HCT116 (cell line): ENCODE measurements around the gene STPG3. TPM values are rescaled to one million over a fixed set of nuclear protein-coding genes. Genes with fewer than 3 reads are reported as not detected.

Source experiments
- ATAC-seq: fragments of 200-7000 bp; cut with Tn5 transposase; 2 replicates; pipeline ENCODE4 v1.9.1; 2020; ENCODE audit warnings: mild to moderate bottlenecking, moderate library complexity
- Bru-seq: library from RNA; stranded (reverse); fragments of 400-500 nt; gene quantifications from one replicate; lab custom pipeline; 2021; lab: Mats Ljungman, UMichigan
- BruChase-seq, 2 experiments: library from RNA; stranded (reverse); fragments of 400-500 nt; gene quantifications; one replicate each; lab custom pipeline; 2021; lab: Mats Ljungman, UMichigan
- BruUV-seq: library from RNA; stranded (reverse); fragments of 400-500 nt; replicated peaks from 2 replicates; lab custom pipeline; 2021; lab: Mats Ljungman, UMichigan
- CTCF ChIA-PET: fragments of 300-600 bp; sonication (Branson Sonifier 250); formaldehyde crosslinking; loops from one replicate; lab custom pipeline; 2021; ENCODE audit warnings: antibody characterized with exemption; lab: Charles Lee
- POLR2A ChIA-PET: fragments of 300-600, 350-600 bp; sonication (Branson Sonifier 250); formaldehyde crosslinking; loops from one replicate; lab custom pipeline; 2021; ENCODE audit warnings: antibody characterized with exemption; lab: Charles Lee
- RAD21 ChIA-PET, 2 experiments: fragments of 300-600 bp; sonication (Branson Sonifier 250); formaldehyde crosslinking; loops; one replicate each; lab custom pipeline; 2023; ENCODE audit warnings: low total read pairs in 2 of 2; ENCODE audit not compliant: uncharacterized antibody in 2 of 2, unreplicated experiment in 2 of 2, low non-redundant PET in 1 of 2; lab: Charles Lee
- DNase-seq: peaks from one replicate; pipeline ENCODE4 v3.0.0-alpha.2; 2010; ENCODE audit warnings: low read depth, low spot score
- H2AFZ ChIP-seq: fragments of 200-600 bp; shearing (Covaris generic), sonication (generic); 2 replicates; pipeline ENCODE4 v1.6.1; 2017; ENCODE audit warnings: low read depth, mixed run types, mixed read lengths, antibody characterized with exemption, low read length; ENCODE audit not compliant: poor library complexity, severe bottlenecking
- H3K27ac ChIP-seq: 2 replicates; pipeline ENCODE4 v1.5.1; 2012; ENCODE audit warnings: low read depth, low read length
- H3K27me3 ChIP-seq: fragments of 200-600 bp; sonication (generic); 2 replicates; pipeline ENCODE4 v1.6.1; 2016; ENCODE audit warnings: mixed run types, low read length, mixed read lengths; ENCODE audit not compliant: insufficient read depth
- H3K36me3 ChIP-seq, 2 experiments: fragments of 200-500 bp in 1 of 2; fragments of 200-600 bp in 1 of 2; sonication (Bioruptor generic) in 1 of 2; sonication (generic) in 1 of 2; 2 replicates each; pipeline versions ENCODE4 v1.5.1 to v1.6.1; 2014 to 2016; ENCODE audit warnings: low read length in 2 of 2, inconsistent platforms in 1 of 2, mixed read lengths in 1 of 2, mixed run types in 1 of 2; ENCODE audit not compliant: insufficient read depth in 2 of 2, control insufficient read depth in 1 of 2
- H3K4me1 ChIP-seq, 2 experiments: fragments of 200-600 bp in 1 of 2; sonication (generic) in 1 of 2; 2 replicates each; pipeline versions ENCODE4 v1.5.1 to v1.6.1; 2012 to 2017; ENCODE audit warnings: low read length in 2 of 2, inconsistent platforms in 1 of 2, mild to moderate bottlenecking in 1 of 2, mixed read lengths in 1 of 2, mixed run types in 1 of 2, moderate library complexity in 1 of 2; ENCODE audit not compliant: insufficient read depth in 2 of 2, control insufficient read depth in 1 of 2
- H3K4me2 ChIP-seq: fragments of 200-600 bp; sonication (generic); 2 replicates; pipeline ENCODE4 v1.6.1; 2017; ENCODE audit warnings: mixed run types, low read length, mixed read lengths
- H3K4me3 ChIP-seq, 2 experiments: fragments of 200-600 bp in 1 of 2; sonication (generic) in 1 of 2; replicated peaks in 1 of 2; 2 replicates each; pipeline ENCODE4 v1.5.1; 2011 to 2016; ENCODE audit warnings: low read length in 2 of 2, control low read depth in 1 of 2, low read depth in 1 of 2, mild to moderate bottlenecking in 1 of 2, mixed read lengths in 1 of 2, mixed run types in 1 of 2
- H3K79me2 ChIP-seq: fragments of 200-600 bp; sonication (generic); 2 replicates; pipeline ENCODE4 v1.6.1; 2017; ENCODE audit warnings: mild to moderate bottlenecking, mixed run types, low read length, moderate library complexity, mixed read lengths; ENCODE audit not compliant: insufficient read depth
- H3K9ac ChIP-seq: fragments of 200-600 bp; sonication (generic); 2 replicates; pipeline ENCODE4 v1.6.1; 2016; ENCODE audit warnings: low read length, mixed read lengths
- H3K9me2 ChIP-seq: fragments of 200-600 bp; sonication (generic), shearing (Covaris generic); 2 replicates; pipeline ENCODE4 v1.6.1; 2017; ENCODE audit warnings: mixed run types, mild to moderate bottlenecking, moderate library complexity; ENCODE audit not compliant: insufficient read depth
- H3K9me3 ChIP-seq, 2 experiments: fragments of 200-500 bp in 1 of 2; fragments of 200-600 bp in 1 of 2; sonication (Bioruptor generic) in 1 of 2; sonication (generic) in 1 of 2; 2 replicates each; pipeline ENCODE4 v1.6.1; 2014 to 2017; ENCODE audit warnings: low read length in 2 of 2, mixed read lengths in 2 of 2, inconsistent platforms in 1 of 2, low read depth in 1 of 2, mild to moderate bottlenecking in 1 of 2, mixed run types in 1 of 2, moderate library complexity in 1 of 2; ENCODE audit not compliant: control insufficient read depth in 1 of 2, insufficient read depth in 1 of 2
- H4K20me1 ChIP-seq: fragments of 200-600 bp; sonication (generic), shearing (Covaris generic); 2 replicates; pipeline ENCODE4 v1.6.1; 2017; ENCODE audit warnings: mixed run types, mild to moderate bottlenecking, moderate library complexity; ENCODE audit not compliant: insufficient read depth
- CBX3 ChIP-seq: IDR thresholded peaks from 2 replicates; pipeline ENCODE4 v1.6.1; 2012; ENCODE audit warnings: low read depth
- CEBPB ChIP-seq: IDR thresholded peaks from 2 replicates; pipeline ENCODE4 v1.6.1; 2012; ENCODE audit warnings: low read depth
- EGR1 ChIP-seq: IDR thresholded peaks from 2 replicates; pipeline ENCODE4 v1.6.1; 2012; ENCODE audit warnings: low read depth
- EZH2 ChIP-seq: fragments of 200-600 bp; sonication (generic); IDR thresholded peaks from 2 replicates; pipeline ENCODE4 v1.6.1; 2017; ENCODE audit warnings: antibody characterized with exemption, mixed run types
- EZH2phosphoT487 ChIP-seq: fragments of 200-600 bp; IDR thresholded peaks from 2 replicates; pipeline ENCODE4 v1.6.1; 2018; ENCODE audit warnings: antibody characterized with exemption, borderline replicate concordance
- FOSL1 ChIP-seq: IDR thresholded peaks from 2 replicates; pipeline ENCODE4 v1.6.1; 2012; ENCODE audit warnings: low read depth
- JUND ChIP-seq: IDR thresholded peaks from 2 replicates; pipeline ENCODE4 v1.6.1; 2012
- POLR2A ChIP-seq: IDR thresholded peaks from 2 replicates; pipeline ENCODE4 v1.7.0; 2011; ENCODE audit warnings: borderline replicate concordance; ENCODE audit not compliant: insufficient read depth, insufficient read length; ENCODE audit errors: extremely low read depth
- POLR2AphosphoS5 ChIP-seq: IDR thresholded peaks from 2 replicates; pipeline ENCODE4 v1.6.1; 2011; ENCODE audit warnings: mild to moderate bottlenecking, low read depth, low read length, moderate library complexity
- RAD21 ChIP-seq: IDR thresholded peaks from 2 replicates; pipeline ENCODE4 v1.6.1; 2012; ENCODE audit warnings: low read depth, mild to moderate bottlenecking
- SIN3A ChIP-seq: IDR thresholded peaks from 2 replicates; pipeline ENCODE4 v1.6.1; 2012; ENCODE audit warnings: low read depth
- SP1 ChIP-seq: IDR thresholded peaks from 2 replicates; pipeline ENCODE4 v1.6.1; 2012; ENCODE audit warnings: low read depth
- TCF7L2 ChIP-seq: IDR thresholded peaks from 2 replicates; pipeline ENCODE4 v1.7.0; 2011; ENCODE audit warnings: borderline replicate concordance, inconsistent platforms; ENCODE audit not compliant: insufficient read depth, insufficient read length; ENCODE audit errors: extremely low read depth
- YY1 ChIP-seq: IDR thresholded peaks from 2 replicates; pipeline ENCODE4 v1.6.1; 2011; ENCODE audit warnings: low read length, low read depth, moderate library complexity, mild to moderate bottlenecking; ENCODE audit not compliant: insufficient replicate concordance; ENCODE audit errors: extremely low read depth
- ZFX ChIP-seq: fragments of 450-650 bp; IDR thresholded peaks from 2 replicates; pipeline ENCODE4 v1.6.1; 2017
- ZNF274 ChIP-seq: fragments of 200-500 bp; sonication (Bioruptor generic); IDR thresholded peaks from 2 replicates; pipeline ENCODE4 v1.6.1; 2014; ENCODE audit warnings: mild to moderate bottlenecking, low read depth, low read length, inconsistent platforms
- intact Hi-C: fragments of 100-400 bp; cut with micrococcal nuclease; formaldehyde crosslinking; loops from 2 replicates; pipeline ENCODE4 v1.10.0; 2022
- long read RNA-seq: library from polyadenylated mRNA; unstranded; transcript quantifications from one replicate; pipeline ENCODE4 v2.0.0, GENCODE V29; 2021; ENCODE audit not compliant: unreplicated experiment
- polyA plus RNA-seq: library from polyadenylated mRNA; unstranded; fragments of >200 nt; gene quantifications from 2 replicates; pipeline ENCODE4 v1.2.1, GENCODE V29; 2012; ENCODE audit warnings: missing spikeins
- total RNA-seq: library from RNA; stranded (reverse); gene quantifications from one replicate; pipeline ENCODE4 v1.2.1, GENCODE V29; 2021; ENCODE audit not compliant: unreplicated experiment
- TF ChIP-seq, protein P1 (sequence below): IDR thresholded peaks from 2 replicates; pipeline ENCODE4 v1.6.1; 2012
- TF ChIP-seq, protein P2 (sequence below): IDR thresholded peaks from 2 replicates; pipeline ENCODE4 v1.6.1; 2012
- TF ChIP-seq, protein P3 (sequence below): IDR thresholded peaks from 2 replicates; pipeline ENCODE4 v1.6.1; 2012; ENCODE audit warnings: low read depth
- TF ChIP-seq, protein P4 (sequence below), 3 experiments: fragments of 200-600 bp in 1 of 3; sonication (generic) in 1 of 3; IDR thresholded peaks in 2 of 3; conservative IDR thresholded peaks in 1 of 3; 2 replicates each; pipeline ENCODE4 v1.5.1; 2012 to 2017; ENCODE audit warnings: low read depth in 2 of 3, low read length in 2 of 3, antibody characterized with exemption in 1 of 3, borderline replicate concordance in 1 of 3, control low read depth in 1 of 3, mild to moderate bottlenecking in 1 of 3, mixed read lengths in 1 of 3, mixed run types in 1 of 3, moderate library complexity in 1 of 3; ENCODE audit not compliant: insufficient read depth in 1 of 3

Gene STPG3
- total RNA-seq, result not detected
- polyA plus RNA-seq, result 0.40 TPM in 2 replicates
- not detected for Bru-seq, nascent RNA
- BruChase-seq, experiment 1, labeled RNA remaining after a 6-hour chase, result not detected
- not detected for BruChase-seq, experiment 2, labeled RNA remaining after a 2-hour chase
- long read RNA-seq, result 0 reads

DNA sequence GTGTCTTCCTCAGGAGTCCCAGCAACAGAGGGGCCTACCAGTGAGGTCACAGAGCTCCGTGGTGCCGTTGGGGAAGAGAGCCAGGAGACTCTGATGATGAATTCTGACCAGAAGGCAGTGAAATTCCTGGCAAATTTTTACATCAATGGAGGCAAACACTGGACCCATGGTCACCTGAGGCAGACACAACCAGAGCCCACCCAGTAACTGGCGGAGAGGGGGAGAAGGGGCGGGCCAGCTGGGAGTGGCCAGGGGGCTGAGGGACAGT, at the start of gene STPG3:
STPG3 (plus strand) TSS at position 93 of the 268 bp plus-strand sequence; CDS start at position 94, 1 bp downstream.
- no peak for TF ChIP-seq EGR1
- TF ChIP-seq, protein P1, sequence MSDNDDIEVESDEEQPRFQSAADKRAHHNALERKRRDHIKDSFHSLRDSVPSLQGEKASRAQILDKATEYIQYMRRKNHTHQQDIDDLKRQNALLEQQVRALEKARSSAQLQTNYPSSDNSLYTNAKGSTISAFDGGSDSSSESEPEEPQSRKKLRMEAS, result no peak
- TF ChIP-seq TCF7L2, result no peak
- no peak for TF ChIP-seq SIN3A
- TF ChIP-seq, protein P2, sequence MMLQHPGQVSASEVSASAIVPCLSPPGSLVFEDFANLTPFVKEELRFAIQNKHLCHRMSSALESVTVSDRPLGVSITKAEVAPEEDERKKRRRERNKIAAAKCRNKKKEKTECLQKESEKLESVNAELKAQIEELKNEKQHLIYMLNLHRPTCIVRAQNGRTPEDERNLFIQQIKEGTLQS, result no peak
- TF ChIP-seq POLR2A, result no peak
- TF ChIP-seq ZNF274, result no peak
- TF ChIP-seq, protein P3, sequence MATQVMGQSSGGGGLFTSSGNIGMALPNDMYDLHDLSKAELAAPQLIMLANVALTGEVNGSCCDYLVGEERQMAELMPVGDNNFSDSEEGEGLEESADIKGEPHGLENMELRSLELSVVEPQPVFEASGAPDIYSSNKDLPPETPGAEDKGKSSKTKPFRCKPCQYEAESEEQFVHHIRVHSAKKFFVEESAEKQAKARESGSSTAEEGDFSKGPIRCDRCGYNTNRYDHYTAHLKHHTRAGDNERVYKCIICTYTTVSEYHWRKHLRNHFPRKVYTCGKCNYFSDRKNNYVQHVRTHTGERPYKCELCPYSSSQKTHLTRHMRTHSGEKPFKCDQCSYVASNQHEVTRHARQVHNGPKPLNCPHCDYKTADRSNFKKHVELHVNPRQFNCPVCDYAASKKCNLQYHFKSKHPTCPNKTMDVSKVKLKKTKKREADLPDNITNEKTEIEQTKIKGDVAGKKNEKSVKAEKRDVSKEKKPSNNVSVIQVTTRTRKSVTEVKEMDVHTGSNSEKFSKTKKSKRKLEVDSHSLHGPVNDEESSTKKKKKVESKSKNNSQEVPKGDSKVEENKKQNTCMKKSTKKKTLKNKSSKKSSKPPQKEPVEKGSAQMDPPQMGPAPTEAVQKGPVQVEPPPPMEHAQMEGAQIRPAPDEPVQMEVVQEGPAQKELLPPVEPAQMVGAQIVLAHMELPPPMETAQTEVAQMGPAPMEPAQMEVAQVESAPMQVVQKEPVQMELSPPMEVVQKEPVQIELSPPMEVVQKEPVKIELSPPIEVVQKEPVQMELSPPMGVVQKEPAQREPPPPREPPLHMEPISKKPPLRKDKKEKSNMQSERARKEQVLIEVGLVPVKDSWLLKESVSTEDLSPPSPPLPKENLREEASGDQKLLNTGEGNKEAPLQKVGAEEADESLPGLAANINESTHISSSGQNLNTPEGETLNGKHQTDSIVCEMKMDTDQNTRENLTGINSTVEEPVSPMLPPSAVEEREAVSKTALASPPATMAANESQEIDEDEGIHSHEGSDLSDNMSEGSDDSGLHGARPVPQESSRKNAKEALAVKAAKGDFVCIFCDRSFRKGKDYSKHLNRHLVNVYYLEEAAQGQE, result no peak
- no peak for TF ChIP-seq EZH2phosphoT487
- no peak for TF ChIP-seq RAD21
- no peak for TF ChIP-seq JUND
- no peak for TF ChIP-seq YY1
- TF ChIP-seq POLR2AphosphoS5, result no peak
- no peak for TF ChIP-seq SP1
- TF ChIP-seq ZFX, result no peak
- TF ChIP-seq, protein P4, sequence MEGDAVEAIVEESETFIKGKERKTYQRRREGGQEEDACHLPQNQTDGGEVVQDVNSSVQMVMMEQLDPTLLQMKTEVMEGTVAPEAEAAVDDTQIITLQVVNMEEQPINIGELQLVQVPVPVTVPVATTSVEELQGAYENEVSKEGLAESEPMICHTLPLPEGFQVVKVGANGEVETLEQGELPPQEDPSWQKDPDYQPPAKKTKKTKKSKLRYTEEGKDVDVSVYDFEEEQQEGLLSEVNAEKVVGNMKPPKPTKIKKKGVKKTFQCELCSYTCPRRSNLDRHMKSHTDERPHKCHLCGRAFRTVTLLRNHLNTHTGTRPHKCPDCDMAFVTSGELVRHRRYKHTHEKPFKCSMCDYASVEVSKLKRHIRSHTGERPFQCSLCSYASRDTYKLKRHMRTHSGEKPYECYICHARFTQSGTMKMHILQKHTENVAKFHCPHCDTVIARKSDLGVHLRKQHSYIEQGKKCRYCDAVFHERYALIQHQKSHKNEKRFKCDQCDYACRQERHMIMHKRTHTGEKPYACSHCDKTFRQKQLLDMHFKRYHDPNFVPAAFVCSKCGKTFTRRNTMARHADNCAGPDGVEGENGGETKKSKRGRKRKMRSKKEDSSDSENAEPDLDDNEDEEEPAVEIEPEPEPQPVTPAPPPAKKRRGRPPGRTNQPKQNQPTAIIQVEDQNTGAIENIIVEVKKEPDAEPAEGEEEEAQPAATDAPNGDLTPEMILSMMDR (IDR thresholded peaks at IDR 0.05 in 2 of 3, conservative IDR thresholded peaks at IDR 0.05 in 1 of 3; ENCODE audit: borderline replicate concordance in 1 of 3, insufficient read depth in 1 of 3, low read depth in 2 of 3, low read length in 2 of 3), result no peak
- no peak for TF ChIP-seq CEBPB
- TF ChIP-seq FOSL1, result no peak
- no peak for TF ChIP-seq EZH2
- no peak for TF ChIP-seq CBX3
- peaks cover 9% of the 10 kb centered on the region for H3K79me2 ChIP-seq
- no TSS peak for BruUV-seq
- ChIA-PET CTCF (no interaction called here), POLR2A (no interaction called here), RAD21 (no interaction called here)
- DNase-seq, result no peak
- no peaks in the 10 kb centered on the region for H3K9me3 ChIP-seq
- H3K27me3 ChIP-seq, result no peaks in the 10 kb centered on the region
- H2AFZ ChIP-seq, result no peak within 1 kb of the TSS
- H3K4me1 ChIP-seq, result peaks cover 15 to 33% of the 10 kb centered on the region in 2 experiments
- no peaks in the 10 kb centered on the region for H4K20me1 ChIP-seq
- H3K9me2 ChIP-seq, result no peaks in the 10 kb centered on the region
- no peak within 1 kb of the TSS for H3K4me3 ChIP-seq
- H3K4me2 ChIP-seq, result no peak within 1 kb of the TSS
- H3K27ac ChIP-seq, result peak within 1 kb of the TSS; percentile 29; the same call in 1 of the 2 replicates
- no peak within 1 kb of the TSS for H3K9ac ChIP-seq
- H3K36me3 ChIP-seq, result peaks cover 0 to 3% of the 10 kb centered on the region in 2 experiments; a peak in 1 of 4 replicates
- ATAC-seq, result no peak
- intact Hi-C loops, result no loop called here
